Esophagus muscularis mucosa (tissue), 3 donors: ENCODE data around the gene UNC119B.

Experiments used
- EP300 ChIP-seq: sonication (generic); formaldehyde crosslinking; IDR thresholded peaks from one replicate; pipeline ENCODE4 v1.6.1; 2017; ENCODE audit warnings: antibody characterized with exemption
- POLR2A ChIP-seq: fragments of 450-650 bp; IDR thresholded peaks from one replicate; pipeline ENCODE4 v1.6.1; 2017; ENCODE audit warnings: antibody characterized with exemption, moderate library complexity, mild to moderate bottlenecking, low read depth
- POLR2AphosphoS5 ChIP-seq, 2 donors: sonication (generic); formaldehyde crosslinking; IDR thresholded peaks; one replicate each; pipeline ENCODE4 v1.6.1; 2017; ENCODE audit warnings: antibody characterized with exemption in 2 of 2

GRCh38 chr12:120689397-120690082 is 20.7 kb upstream of the UNC119B start:
- TF ChIP-seq EP300 (no peak), POLR2AphosphoS5 (IDR thresholded peaks at IDR 0.05) (no peak), POLR2A (no peak)
